Mesendoderm (in vitro differentiated cells): ENCODE measurements around the gene RPP14.
"Not testable (repeated sequence)": the region's sequence is repeated elsewhere in the genome, so short reads cannot be mapped to it uniquely, and the experiment has no call there.

Experiments used
- DNase-seq: peaks from one replicate; pipeline ENCODE4 v3.0.0; 2013
- H2AK5ac ChIP-seq: 2 replicates; pipeline ENCODE4 v1.6.1; 2013; ENCODE audit warnings: low read length, inconsistent platforms
- H2BK120ac ChIP-seq: 2 replicates; pipeline ENCODE4 v1.6.1; 2013; ENCODE audit warnings: low read depth, mild to moderate bottlenecking, low read length, moderate library complexity, mixed read lengths
- H2BK15ac ChIP-seq: replicated peaks from 2 replicates; pipeline ENCODE4 v1.6.1; 2013; ENCODE audit warnings: low read depth, mild to moderate bottlenecking, moderate library complexity
- H2BK5ac ChIP-seq: 2 replicates; pipeline ENCODE4 v1.6.1; 2013; ENCODE audit warnings: low read length, inconsistent platforms
- H3K18ac ChIP-seq: 2 replicates; pipeline ENCODE4 v1.6.1; 2013; ENCODE audit warnings: mild to moderate bottlenecking, low read length, mixed read lengths
- H3K23ac ChIP-seq: one replicate; pipeline ENCODE4 v1.6.1; 2013; ENCODE audit warnings: low read length
- H3K27ac ChIP-seq: 2 replicates; pipeline ENCODE4 v1.5.1; 2013; ENCODE audit warnings: low read depth, mild to moderate bottlenecking, inconsistent platforms, low read length, moderate library complexity
- H3K27me3 ChIP-seq: 2 replicates; pipeline ENCODE4 v1.6.1; 2013; ENCODE audit warnings: low read length, control low read depth, mild to moderate bottlenecking, inconsistent platforms; ENCODE audit not compliant: insufficient read depth, poor library complexity
- H3K36me3 ChIP-seq: 2 replicates; pipeline ENCODE4 v1.6.1; 2013; ENCODE audit warnings: low read length, inconsistent platforms; ENCODE audit not compliant: control insufficient read depth, insufficient read depth
- H3K4ac ChIP-seq: one replicate; pipeline ENCODE4 v1.6.1; 2013; ENCODE audit warnings: low read depth, mild to moderate bottlenecking, low read length, moderate library complexity
- H3K4me1 ChIP-seq: 2 replicates; pipeline ENCODE4 v1.6.1; 2013; ENCODE audit warnings: low read depth, low read length, inconsistent platforms; ENCODE audit not compliant: control insufficient read depth
- H3K4me2 ChIP-seq: 2 replicates; pipeline ENCODE4 v1.6.1; 2013; ENCODE audit warnings: low read length
- H3K4me3 ChIP-seq: 2 replicates; pipeline ENCODE4 v1.5.1; 2013; ENCODE audit warnings: mild to moderate bottlenecking, low read length
- H3K56ac ChIP-seq: one replicate; pipeline ENCODE4 v1.6.1; 2013; ENCODE audit warnings: low read length
- H3K79me1 ChIP-seq: 2 replicates; pipeline ENCODE4 v1.6.1; 2013; ENCODE audit warnings: low read length, inconsistent platforms
- H3K79me2 ChIP-seq: 2 replicates; pipeline ENCODE4 v1.6.1; 2013; ENCODE audit warnings: mild to moderate bottlenecking, low read length; ENCODE audit not compliant: control insufficient read depth, insufficient read depth
- H3K9ac ChIP-seq: 2 replicates; pipeline ENCODE4 v1.6.1; 2013; ENCODE audit warnings: low read length, inconsistent platforms
- H4K5ac ChIP-seq: one replicate; pipeline ENCODE4 v1.6.1; 2013; ENCODE audit warnings: low read length
- H4K8ac ChIP-seq: one replicate; pipeline ENCODE4 v1.6.1; 2013; ENCODE audit warnings: low read depth, mild to moderate bottlenecking, control low read depth, low read length, moderate library complexity
- WGBS: extraction: QIAGEN DNeasy Blood & Tissue Kit; methylation state at CpG from one replicate; pipeline ENCODE4 v1.1.7; 2013; ENCODE audit warnings: low lambda C conversion rate, missing lambda C conversion rate; ENCODE audit not compliant: insufficient coverage; ENCODE audit errors: extremely low coverage; 5-methylcytosine and 5-hydroxymethylcytosine counted together

The RPP14 gene

DNA sequence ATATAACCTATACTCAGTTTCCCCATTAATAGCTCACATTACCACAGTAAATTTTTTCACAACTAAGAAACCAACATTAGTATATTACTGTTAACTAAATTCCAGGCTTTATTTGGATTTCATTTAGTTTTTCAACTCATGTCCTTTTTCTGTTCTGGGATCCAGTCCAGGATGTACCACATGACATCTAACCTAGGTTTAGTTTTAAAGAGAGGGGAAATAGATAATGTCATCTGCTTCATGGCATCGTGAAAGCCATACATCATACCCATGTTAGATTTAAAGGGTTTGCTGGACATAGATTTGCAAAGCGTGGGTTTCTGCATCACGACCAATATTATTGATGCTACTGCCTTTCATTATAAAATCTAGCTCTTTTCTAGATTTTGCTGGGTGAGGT, 33.2 kb upstream of the RPP14 start:
- H2AK5ac ChIP-seq, result no peak overlapping the region
- no peak overlapping the region for H4K5ac ChIP-seq
- no peak overlapping the region for H2BK120ac ChIP-seq
- no peak overlapping the region for H4K8ac ChIP-seq
- H3K4me1 ChIP-seq, result no peaks in the 10 kb centered on the region
- H3K79me1 ChIP-seq, result no peaks in the 10 kb centered on the region
- no peak overlapping the region for H3K4ac ChIP-seq
- no peak overlapping the region for H3K23ac ChIP-seq
- H3K4me2 ChIP-seq, result no peak overlapping the region
- no peaks in the 10 kb centered on the region for H3K79me2 ChIP-seq
- WGBS, result no CpG with 5 or more reads among the region's 3 CpGs
- H3K9ac ChIP-seq, result no peak overlapping the region
- no peak overlapping the region for H3K56ac ChIP-seq
- DNase-seq, result no peak
- no peaks in the 10 kb centered on the region for H3K27me3 ChIP-seq
- no peak overlapping the region for H2BK5ac ChIP-seq
- no peak overlapping the region for H2BK15ac ChIP-seq
- H3K36me3 ChIP-seq, result no peaks in the 10 kb centered on the region
- no peak overlapping the region for H3K4me3 ChIP-seq
- no peak overlapping the region for H3K18ac ChIP-seq
- no peak overlapping the region for H3K27ac ChIP-seq

DNA sequence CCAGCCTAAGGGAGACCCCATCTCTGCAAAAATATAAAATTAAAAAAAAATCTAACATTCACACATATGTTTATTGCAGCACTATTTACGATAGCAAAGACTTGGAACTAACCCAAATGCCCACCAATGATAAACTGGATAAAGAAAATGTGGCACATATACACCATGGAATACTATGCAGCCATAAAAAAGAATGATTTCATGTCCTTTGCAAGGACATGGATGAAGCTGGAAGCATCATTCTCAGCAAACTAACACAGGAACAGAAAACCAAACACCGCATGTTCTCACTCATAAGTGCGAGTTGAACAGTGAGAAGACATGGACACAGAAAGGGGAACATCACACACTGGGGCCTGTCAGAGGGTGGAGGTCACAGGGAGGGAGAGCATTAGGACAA, 32.7 kb upstream of the RPP14 start:
- not testable (repeated sequence) for H3K4me1 ChIP-seq, H3K56ac ChIP-seq, H2AK5ac ChIP-seq, H3K27me3 ChIP-seq, H3K9ac ChIP-seq, H2BK120ac ChIP-seq, H3K79me2 ChIP-seq, H4K5ac ChIP-seq, H4K8ac ChIP-seq, DNase-seq, H3K4me3 ChIP-seq, H3K27ac ChIP-seq, H3K23ac ChIP-seq, H3K18ac ChIP-seq, H3K4me2 ChIP-seq, H3K36me3 ChIP-seq, H3K4ac ChIP-seq, H2BK15ac ChIP-seq, H2BK5ac ChIP-seq, H3K79me1 ChIP-seq
- WGBS, result no CpG with 5 or more reads among the region's 3 CpGs

DNA sequence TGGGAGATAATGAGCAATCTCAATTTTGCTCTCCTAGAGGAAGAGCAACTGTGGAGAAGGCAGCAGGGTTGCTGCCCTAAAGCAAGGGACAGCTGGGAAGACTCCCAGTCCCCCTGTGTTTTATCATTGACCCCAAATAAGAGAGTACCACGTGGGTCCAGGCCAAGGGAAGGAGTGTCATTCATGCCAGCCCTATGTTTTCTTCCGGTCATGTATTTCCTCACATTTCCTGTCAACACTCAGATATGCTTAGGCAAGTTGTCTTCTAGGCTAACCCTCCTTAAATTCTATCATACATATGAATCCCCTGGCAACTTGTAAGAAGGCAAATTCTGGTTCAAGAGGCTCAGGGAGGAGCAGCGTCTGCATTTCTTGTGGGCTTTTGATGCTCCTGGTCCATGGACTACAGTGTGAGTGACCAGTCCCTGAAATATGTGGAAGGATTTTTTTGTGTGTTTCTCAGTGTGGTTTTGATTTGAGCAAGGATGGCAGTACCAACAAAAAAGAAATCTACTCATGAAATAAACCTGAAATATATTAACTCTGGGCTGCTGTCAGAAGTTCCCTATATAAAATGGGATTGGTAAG, 31.9 kb upstream of the RPP14 start:
- no peak overlapping the region for H3K4ac ChIP-seq
- H2BK120ac ChIP-seq, result no peak overlapping the region
- no peaks in the 10 kb centered on the region for H3K79me1 ChIP-seq
- no peak overlapping the region for H3K4me2 ChIP-seq
- no peak overlapping the region for H2BK5ac ChIP-seq
- no peak overlapping the region for H3K23ac ChIP-seq
- no peak for DNase-seq
- H4K8ac ChIP-seq, result no peak overlapping the region
- no peak overlapping the region for H2BK15ac ChIP-seq
- no peaks in the 10 kb centered on the region for H3K79me2 ChIP-seq
- no peak overlapping the region for H3K56ac ChIP-seq
- H3K4me1 ChIP-seq, result no peaks in the 10 kb centered on the region
- no peaks in the 10 kb centered on the region for H3K36me3 ChIP-seq
- no peak overlapping the region for H3K9ac ChIP-seq
- H3K4me3 ChIP-seq, result no peak overlapping the region
- H2AK5ac ChIP-seq, result no peak overlapping the region
- H3K18ac ChIP-seq, result no peak overlapping the region
- H4K5ac ChIP-seq, result no peak overlapping the region
- no peaks in the 10 kb centered on the region for H3K27me3 ChIP-seq
- WGBS, result no CpG with 5 or more reads among the region's 3 CpGs
- no peak overlapping the region for H3K27ac ChIP-seq

DNA sequence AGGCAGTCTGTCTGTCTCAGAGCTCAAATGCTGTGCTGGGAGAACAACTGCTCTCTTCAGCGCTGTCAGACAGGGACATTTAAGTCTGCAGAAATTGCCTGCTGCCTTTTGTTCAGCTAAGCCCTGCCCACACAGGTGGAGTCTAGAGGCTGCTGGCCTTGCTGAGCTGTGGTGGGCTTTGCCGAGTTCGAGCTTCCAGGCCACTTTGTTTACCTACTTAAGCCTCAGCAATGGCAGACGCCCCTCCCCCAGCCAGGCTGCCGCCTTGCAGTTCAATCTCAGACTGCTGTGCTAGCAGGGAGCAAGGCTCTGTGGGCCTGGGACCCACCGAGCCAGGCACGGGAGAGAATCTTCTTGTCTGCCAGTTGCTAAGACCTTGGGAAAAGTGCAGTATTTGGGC, 25.0 kb upstream of the RPP14 start:
- no peak overlapping the region for H2BK120ac ChIP-seq
- no peak overlapping the region for H3K23ac ChIP-seq
- H3K27me3 ChIP-seq, result no peaks in the 10 kb centered on the region
- H3K79me1 ChIP-seq, result no peaks in the 10 kb centered on the region
- no peak overlapping the region for H4K5ac ChIP-seq
- no peak overlapping the region for H3K56ac ChIP-seq
- no peak overlapping the region for H3K4me2 ChIP-seq
- no peak overlapping the region for H2BK15ac ChIP-seq
- no peak overlapping the region for H2BK5ac ChIP-seq
- H3K27ac ChIP-seq, result no peak overlapping the region
- H2AK5ac ChIP-seq, result no peak overlapping the region
- H4K8ac ChIP-seq, result no peak overlapping the region
- no peaks in the 10 kb centered on the region for H3K4me1 ChIP-seq
- no peak overlapping the region for H3K4me3 ChIP-seq
- no peaks in the 10 kb centered on the region for H3K36me3 ChIP-seq
- DNase-seq, result no peak
- no peak overlapping the region for H3K4ac ChIP-seq
- WGBS, result no CpG with 5 or more reads among the region's 7 CpGs
- H3K79me2 ChIP-seq, result no peaks in the 10 kb centered on the region
- no peak overlapping the region for H3K18ac ChIP-seq
- H3K9ac ChIP-seq, result no peak overlapping the region

DNA sequence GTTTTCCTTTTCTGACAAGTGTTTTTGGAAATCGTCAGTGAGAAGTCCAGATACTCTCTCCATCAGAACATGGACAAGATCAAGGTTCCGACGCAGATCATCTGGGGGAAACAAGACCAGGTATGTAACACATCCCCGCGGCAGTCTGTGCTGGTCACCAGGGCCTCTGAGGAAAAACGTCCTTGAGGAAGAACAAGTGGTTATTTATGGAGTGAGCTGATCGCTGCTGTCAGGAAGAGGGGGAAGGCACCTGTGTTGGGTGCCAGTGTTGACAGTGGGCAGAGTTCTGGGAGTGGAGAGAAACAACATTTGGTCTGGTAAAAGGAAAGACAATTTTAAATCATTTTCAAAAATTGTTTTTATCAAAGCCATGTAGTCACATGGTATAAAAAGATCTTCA, 20.7 kb upstream of the RPP14 start:
- H3K36me3 ChIP-seq, result no peaks in the 10 kb centered on the region
- H3K4me1 ChIP-seq, result no peaks in the 10 kb centered on the region
- H3K4me2 ChIP-seq, result no peak overlapping the region
- no peak overlapping the region for H2AK5ac ChIP-seq
- no peak overlapping the region for H4K5ac ChIP-seq
- no peaks in the 10 kb centered on the region for H3K79me2 ChIP-seq
- no peak overlapping the region for H3K27ac ChIP-seq
- H3K4ac ChIP-seq, result no peak overlapping the region
- H3K27me3 ChIP-seq, result no peaks in the 10 kb centered on the region
- no peak overlapping the region for H3K56ac ChIP-seq
- no peak for DNase-seq
- no peak overlapping the region for H3K4me3 ChIP-seq
- no peak overlapping the region for H2BK120ac ChIP-seq
- H4K8ac ChIP-seq, result no peak overlapping the region
- H3K23ac ChIP-seq, result no peak overlapping the region
- H3K79me1 ChIP-seq, result no peaks in the 10 kb centered on the region
- H3K9ac ChIP-seq, result no peak overlapping the region
- WGBS, result no CpG with 5 or more reads among the region's 7 CpGs
- H2BK5ac ChIP-seq, result no peak overlapping the region
- H2BK15ac ChIP-seq, result no peak overlapping the region
- H3K18ac ChIP-seq, result no peak overlapping the region

DNA sequence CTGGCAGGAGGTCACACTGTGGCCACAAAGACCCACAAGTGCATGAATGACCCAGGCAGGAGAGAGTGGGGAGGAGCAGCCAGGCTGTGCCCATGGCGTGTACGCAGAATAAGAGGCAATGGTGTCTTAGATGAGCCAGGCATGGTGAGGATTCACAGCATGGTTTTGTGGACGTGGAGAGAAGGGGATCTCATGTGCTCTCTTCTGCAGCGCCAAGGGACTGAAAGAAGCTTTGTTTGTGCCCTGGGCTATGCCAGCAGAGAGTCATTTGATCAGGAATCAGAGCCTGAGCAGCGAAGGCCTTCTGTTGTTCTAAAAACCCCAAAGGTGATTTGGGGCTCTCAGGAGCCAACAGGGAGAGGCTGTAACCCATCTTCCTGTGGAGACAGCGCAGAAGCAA, 18.7 kb upstream of the RPP14 start:
- Histone ChIP-seq H3K79me1 (no peaks in the 10 kb centered on the region), H3K4ac (no peak overlapping the region), H2AK5ac (no peak overlapping the region), H3K23ac (no peak overlapping the region), H3K27me3 (no peaks in the 10 kb centered on the region), H2BK15ac (no peak overlapping the region), H3K4me1 (no peaks in the 10 kb centered on the region), H4K5ac (no peak overlapping the region), H3K36me3 (no peaks in the 10 kb centered on the region), H3K56ac (no peak overlapping the region), H3K79me2 (no peaks in the 10 kb centered on the region), H3K27ac (no peak overlapping the region), H3K18ac (no peak overlapping the region), H3K4me2 (no peak overlapping the region), H3K4me3 (no peak overlapping the region), H3K9ac (no peak overlapping the region), H4K8ac (no peak overlapping the region), H2BK5ac (no peak overlapping the region), H2BK120ac (no peak overlapping the region)
- WGBS, result no CpG with 5 or more reads among the region's 6 CpGs
- no peak for DNase-seq
